HEK293 (cell line): Measurements from ENCODE around the gene ARMH2.
"Not testable (repeated sequence)": the region's sequence is repeated elsewhere in the genome, so short reads cannot be mapped to it uniquely, and the experiment has no call there.

ENCODE experiments used
- CTCF ChIA-PET: fragments of 350-600 bp; formaldehyde crosslinking; extraction: SDS; loops from one replicate; lab custom pipeline; 2021; ENCODE audit warnings: antibody characterized with exemption; lab: Yijun Ruan, JAX
- POLR2A ChIA-PET: fragments of 300-600 bp; formaldehyde crosslinking; extraction: SDS; loops from one replicate; lab custom pipeline; 2020; ENCODE audit warnings: antibody characterized with exemption, inconsistent platforms; lab: Yijun Ruan, JAX
- H3K27ac ChIP-seq: fragments of 200-500 bp; sonication (Bioruptor generic); 2 replicates; pipeline ENCODE4 v1.5.1; 2014; ENCODE audit warnings: low read depth, low read length, control low read depth, inconsistent platforms; ENCODE audit errors: extremely low read depth
- H3K36me3 ChIP-seq, 2 experiments: fragments of 200-500 bp in 1 of 2; sonication (Bioruptor generic) in 1 of 2; 1 replicate in 1 of 2; 2 replicates in 1 of 2; pipeline ENCODE4 v1.5.1; 2014 to 2017; ENCODE audit warnings: inconsistent platforms in 2 of 2, low read length in 2 of 2; ENCODE audit not compliant: control insufficient read depth in 2 of 2, insufficient read depth in 1 of 2
- H3K4me1 ChIP-seq: fragments of 200-500 bp; sonication (Bioruptor generic); 2 replicates; pipeline ENCODE4 v1.5.1; 2014; ENCODE audit warnings: mild to moderate bottlenecking, low read length, inconsistent platforms; ENCODE audit not compliant: control insufficient read depth, insufficient read depth
- H3K4me3 ChIP-seq: 2 replicates; pipeline ENCODE4 v1.5.1; 2011; ENCODE audit warnings: low read depth, mild to moderate bottlenecking, control low read depth, low read length, moderate library complexity
- H3K9me3 ChIP-seq: fragments of 200-500 bp; sonication (Bioruptor generic); 2 replicates; pipeline ENCODE4 v1.5.1; 2014; ENCODE audit warnings: low read depth, low read length, inconsistent platforms; ENCODE audit not compliant: control insufficient read depth, insufficient read depth
- BCL11B ChIP-seq: fragments of 450-650 bp; formaldehyde crosslinking; IDR thresholded peaks from 2 replicates; pipeline ENCODE4 v1.5.1; 2016; ENCODE audit warnings: low read depth, missing biosample characterization, missing genetic modification characterization
- EGR2 ChIP-seq: fragments of 450-650 bp; formaldehyde crosslinking; IDR thresholded peaks from 2 replicates; pipeline ENCODE4 v1.5.1; 2016; ENCODE audit warnings: low read depth, missing biosample characterization, missing genetic modification characterization
- GFI1B ChIP-seq: fragments of 450-650 bp; formaldehyde crosslinking; IDR thresholded peaks from 2 replicates; pipeline ENCODE4 v1.5.1; 2016; ENCODE audit warnings: missing biosample characterization, missing genetic modification characterization
- GLIS1 ChIP-seq: fragments of 450-650 bp; formaldehyde crosslinking; IDR thresholded peaks from 2 replicates; pipeline ENCODE4 v1.5.1; 2016; ENCODE audit warnings: missing biosample characterization, missing genetic modification characterization
- KLF9 ChIP-seq: fragments of 450-650 bp; formaldehyde crosslinking; IDR thresholded peaks from 2 replicates; pipeline ENCODE4 v1.5.1; 2016; ENCODE audit warnings: missing biosample characterization, missing genetic modification characterization, low read depth
- MEIS1 ChIP-seq: sonication (generic); formaldehyde crosslinking; IDR thresholded peaks from 2 replicates; pipeline ENCODE4 v1.8.1; 2022; ENCODE audit warnings: missing genetic modification reagents, mild to moderate bottlenecking, borderline replicate concordance
- PRDM1 ChIP-seq: fragments of 450-650 bp; formaldehyde crosslinking; IDR thresholded peaks from 2 replicates; pipeline ENCODE4; 2016; ENCODE audit warnings: missing biosample characterization, missing genetic modification characterization
- REPIN1 ChIP-seq: fragments of 450-650 bp; formaldehyde crosslinking; IDR thresholded peaks from 2 replicates; pipeline ENCODE4 v1.5.1; 2017; ENCODE audit warnings: missing biosample characterization, missing genetic modification characterization, low read depth
- SCRT2 ChIP-seq: fragments of 450-650 bp; formaldehyde crosslinking; IDR thresholded peaks from 2 replicates; pipeline ENCODE4 v1.5.1; 2016; ENCODE audit warnings: missing biosample characterization, missing genetic modification characterization
- YY2 ChIP-seq: fragments of 450-650 bp; formaldehyde crosslinking; IDR thresholded peaks from 2 replicates; pipeline ENCODE4 v1.5.1; 2016; ENCODE audit warnings: missing biosample characterization, missing genetic modification characterization
- ZBTB1 ChIP-seq: fragments of 450-650 bp; formaldehyde crosslinking; IDR thresholded peaks from 2 replicates; pipeline ENCODE4 v1.5.1; 2016; ENCODE audit warnings: missing biosample characterization, missing genetic modification characterization
- ZNF121 ChIP-seq: fragments of 450-650 bp; formaldehyde crosslinking; IDR thresholded peaks from 2 replicates; pipeline ENCODE4 v1.5.1; 2016; ENCODE audit warnings: missing biosample characterization, missing genetic modification characterization
- ZNF140 ChIP-seq: fragments of 450-650 bp; formaldehyde crosslinking; IDR thresholded peaks from 2 replicates; pipeline ENCODE4 v1.5.1; 2016; ENCODE audit warnings: missing biosample characterization, missing genetic modification characterization
- ZNF175 ChIP-seq: fragments of 450-650 bp; formaldehyde crosslinking; IDR thresholded peaks from 2 replicates; pipeline ENCODE4 v1.5.1; 2016; ENCODE audit warnings: missing biosample characterization, missing genetic modification characterization
- ZNF324 ChIP-seq: fragments of 450-650 bp; formaldehyde crosslinking; IDR thresholded peaks from 2 replicates; pipeline ENCODE4 v1.5.1; 2016; ENCODE audit warnings: missing biosample characterization, missing genetic modification characterization
- ZNF549 ChIP-seq: fragments of 450-650 bp; IDR thresholded peaks from 2 replicates; pipeline ENCODE4 v1.5.1; 2018; ENCODE audit warnings: missing biosample characterization, missing genetic modification characterization, mild to moderate bottlenecking, inconsistent platforms, moderate library complexity
- ZNF624 ChIP-seq: fragments of 450-650 bp; formaldehyde crosslinking; IDR thresholded peaks from 2 replicates; pipeline ENCODE4 v1.5.1; 2017; ENCODE audit warnings: missing biosample characterization, missing genetic modification characterization
- ZNF654 ChIP-seq: fragments of 450-650 bp; formaldehyde crosslinking; IDR thresholded peaks from 2 replicates; pipeline ENCODE4 v1.5.1; 2016; ENCODE audit warnings: low read depth, missing biosample characterization, missing genetic modification characterization
- ZNF701 ChIP-seq: fragments of 450-650 bp; formaldehyde crosslinking; IDR thresholded peaks from 2 replicates; pipeline ENCODE4 v1.5.1; 2016; ENCODE audit warnings: missing biosample characterization, missing genetic modification characterization
- ZNF747 ChIP-seq: fragments of 450-650 bp; formaldehyde crosslinking; IDR thresholded peaks from 2 replicates; pipeline ENCODE4 v1.5.1; 2016; ENCODE audit warnings: missing biosample characterization, missing genetic modification characterization
- TF ChIP-seq, protein P1 (sequence below): fragments of 450-650 bp; formaldehyde crosslinking; IDR thresholded peaks from 2 replicates; pipeline ENCODE4 v1.5.1; 2017; ENCODE audit warnings: missing biosample characterization, missing genetic modification characterization
- TF ChIP-seq, protein P2 (sequence below): fragments of 450-650 bp; formaldehyde crosslinking; IDR thresholded peaks from 2 replicates; pipeline ENCODE4 v1.5.1; 2016; ENCODE audit warnings: missing biosample characterization, missing genetic modification characterization

The ARMH2 gene

DNA sequence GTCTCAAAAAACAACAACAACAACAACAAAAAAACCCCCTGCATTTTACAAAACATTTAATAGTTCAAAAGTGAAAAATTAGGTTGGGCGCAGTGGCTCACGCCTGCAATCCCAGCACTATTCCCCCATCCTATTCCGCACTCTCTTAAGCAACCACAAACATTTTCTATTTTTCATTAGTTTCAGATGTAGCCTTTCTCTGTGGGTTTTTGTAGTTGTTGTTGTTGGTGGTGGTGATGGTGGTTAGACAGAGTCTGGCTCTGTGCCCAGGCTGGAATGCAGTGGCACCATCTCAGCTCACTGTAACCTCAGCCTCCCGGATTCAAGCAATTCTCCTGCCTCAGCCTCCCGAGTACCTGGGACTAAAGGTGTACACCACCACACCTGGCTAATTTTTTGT, 30.4 kb downstream of the ARMH2 start:
- H3K9me3 ChIP-seq = no peaks in the 10 kb centered on the region
- TF ChIP-seq ZNF549 (tag by site-specific recombination) (no peak), ZNF624 (tag by site-specific recombination) (no peak), YY2 (tag by site-specific recombination) (no peak), MEIS1 (CRISPR knock-in tag) (no peak), BCL11B (tag by site-specific recombination) (no peak), ZBTB1 (tag by site-specific recombination) (no peak), ZNF121 (no peak), GFI1B (tag by site-specific recombination) (no peak), GLIS1 (tag by site-specific recombination) (no peak), EGR2 (tag by site-specific recombination) (no peak), REPIN1 (no peak), ZNF747 (tag by site-specific recombination) (no peak), KLF9 (tag by site-specific recombination) (no peak), ZNF324 (no peak), ZNF701 (tag by site-specific recombination) (no peak), SCRT2 (tag by site-specific recombination) (no peak), PRDM1 (no peak)
- TF ChIP-seq, protein P1, sequence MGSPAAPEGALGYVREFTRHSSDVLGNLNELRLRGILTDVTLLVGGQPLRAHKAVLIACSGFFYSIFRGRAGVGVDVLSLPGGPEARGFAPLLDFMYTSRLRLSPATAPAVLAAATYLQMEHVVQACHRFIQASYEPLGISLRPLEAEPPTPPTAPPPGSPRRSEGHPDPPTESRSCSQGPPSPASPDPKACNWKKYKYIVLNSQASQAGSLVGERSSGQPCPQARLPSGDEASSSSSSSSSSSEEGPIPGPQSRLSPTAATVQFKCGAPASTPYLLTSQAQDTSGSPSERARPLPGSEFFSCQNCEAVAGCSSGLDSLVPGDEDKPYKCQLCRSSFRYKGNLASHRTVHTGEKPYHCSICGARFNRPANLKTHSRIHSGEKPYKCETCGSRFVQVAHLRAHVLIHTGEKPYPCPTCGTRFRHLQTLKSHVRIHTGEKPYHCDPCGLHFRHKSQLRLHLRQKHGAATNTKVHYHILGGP (tag by site-specific recombination) = no peak
- TF ChIP-seq, protein P2, sequence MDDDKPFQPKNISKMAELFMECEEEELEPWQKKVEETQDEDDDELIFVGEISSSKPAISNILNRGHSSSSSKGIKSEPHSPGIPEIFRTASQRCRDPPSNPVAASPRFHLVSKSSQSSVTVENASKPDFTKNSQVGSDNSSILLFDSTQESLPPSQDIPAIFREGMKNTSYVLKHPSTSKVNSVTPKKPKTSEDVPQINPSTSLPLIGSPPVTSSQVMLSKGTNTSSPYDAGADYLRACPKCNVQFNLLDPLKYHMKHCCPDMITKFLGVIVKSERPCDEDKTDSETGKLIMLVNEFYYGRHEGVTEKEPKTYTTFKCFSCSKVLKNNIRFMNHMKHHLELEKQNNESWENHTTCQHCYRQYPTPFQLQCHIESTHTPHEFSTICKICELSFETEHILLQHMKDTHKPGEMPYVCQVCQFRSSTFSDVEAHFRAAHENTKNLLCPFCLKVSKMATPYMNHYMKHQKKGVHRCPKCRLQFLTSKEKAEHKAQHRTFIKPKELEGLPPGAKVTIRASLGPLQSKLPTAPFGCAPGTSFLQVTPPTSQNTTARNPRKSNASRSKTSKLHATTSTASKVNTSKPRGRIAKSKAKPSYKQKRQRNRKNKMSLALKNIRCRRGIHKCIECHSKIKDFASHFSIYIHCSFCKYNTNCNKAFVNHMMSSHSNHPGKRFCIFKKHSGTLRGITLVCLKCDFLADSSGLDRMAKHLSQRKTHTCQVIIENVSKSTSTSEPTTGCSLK = no peak
- TF ChIP-seq, all 188 proteins: peak for 0
- no peak overlapping the region for H3K4me3 ChIP-seq
- no peaks in the 10 kb centered on the region for H3K36me3 ChIP-seq
- ChIA-PET CTCF (no interaction called here), POLR2A (no interaction called here)
- no peak overlapping the region for H3K27ac ChIP-seq
- H3K4me1 ChIP-seq = no peaks in the 10 kb centered on the region

DNA sequence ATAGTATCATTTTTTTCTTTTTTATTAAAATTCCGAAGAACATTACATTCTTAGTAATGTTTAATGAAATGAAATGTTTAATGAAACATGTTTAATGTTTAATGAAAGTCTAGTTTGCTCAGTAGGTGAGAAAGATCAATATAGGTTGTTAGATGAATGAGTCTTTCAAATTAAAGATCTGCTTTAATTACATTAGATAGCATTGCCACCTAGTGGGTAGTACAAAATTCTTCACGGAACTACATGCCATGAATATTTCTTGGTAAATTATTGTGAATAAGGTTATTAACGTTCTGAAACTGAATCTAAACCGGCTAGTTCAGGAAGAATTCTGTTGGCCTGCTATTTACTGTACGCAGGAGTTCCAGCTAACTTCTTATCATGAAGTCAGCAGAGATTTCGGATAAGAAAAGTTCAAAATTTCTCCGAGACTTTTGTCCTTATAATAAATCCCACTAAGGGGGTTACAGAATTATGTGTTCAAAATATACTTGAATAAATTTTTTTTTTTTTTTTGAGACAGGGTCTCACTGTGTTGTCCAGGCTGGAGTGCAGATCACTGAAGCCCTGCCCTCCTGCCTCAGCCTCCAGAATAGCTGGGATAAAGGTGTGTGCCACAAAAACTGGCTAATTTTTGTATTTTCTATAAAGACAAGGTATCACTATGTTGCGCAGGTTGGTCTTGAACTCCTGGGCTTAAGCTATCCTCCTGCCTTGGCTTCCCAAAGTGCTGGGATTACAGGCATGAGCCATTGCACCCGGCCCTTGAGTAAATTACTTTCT, 31.8 kb downstream of the ARMH2 start:
- ChIA-PET CTCF (interaction anchor here (0.7 to 2.9 kb wide), 12 partner anchors 9 to 341 kb away, joined by 3 to 15 read pairs (median 4); no protein-coding TSS in a partner anchor), POLR2A (no interaction called here)
- H3K27ac ChIP-seq = no peak overlapping the region
- no peak for TF ChIP-seq ZNF175 (tag by site-specific recombination)
- peak; percentile 70 for TF ChIP-seq ZNF654 (tag by site-specific recombination)
- no peak for TF ChIP-seq ZNF140 (tag by site-specific recombination)
- H3K4me1 ChIP-seq = no peaks in the 10 kb centered on the region
- no peak overlapping the region for H3K4me3 ChIP-seq
- no peaks in the 10 kb centered on the region for H3K36me3 ChIP-seq
- H3K9me3 ChIP-seq = no peaks in the 10 kb centered on the region

DNA sequence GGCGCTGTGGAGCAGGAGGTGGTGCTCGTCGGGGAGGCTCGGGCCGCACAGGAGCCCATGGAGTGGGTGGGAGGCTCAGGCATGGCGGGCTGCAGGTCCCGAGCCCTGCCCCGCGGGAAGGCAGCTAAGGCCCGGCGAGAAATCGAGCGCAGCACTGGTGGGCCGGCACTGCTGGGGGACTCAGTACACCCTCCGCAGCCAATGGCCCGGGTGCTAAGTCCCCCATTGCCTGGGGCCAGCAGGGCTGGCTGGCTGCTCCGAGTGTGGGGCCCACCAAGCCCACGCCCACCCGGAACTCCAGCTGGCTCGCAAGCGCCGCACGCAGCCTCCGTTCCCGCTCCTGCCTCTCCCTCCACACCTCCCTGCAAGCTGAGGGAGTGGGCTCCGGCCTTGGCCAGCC, 32.7 kb downstream of the ARMH2 start:
- CTCF ChIA-PET = interaction anchor here (0.5 to 2.9 kb wide), 11 partner anchors 10 to 247 kb away, joined by 3 to 15 read pairs (median 4); no protein-coding TSS in a partner anchor
- POLR2A ChIA-PET = interaction anchor here (1.0 to 1.4 kb wide), 2 partner anchors 9 to 46 kb away, joined by 3 to 5 read pairs; partner anchors contain the start of gene GMNN
- H3K9me3 ChIP-seq, H3K36me3 ChIP-seq, H3K4me3 ChIP-seq, H3K27ac ChIP-seq, H3K4me1 ChIP-seq: not testable (repeated sequence)

DNA sequence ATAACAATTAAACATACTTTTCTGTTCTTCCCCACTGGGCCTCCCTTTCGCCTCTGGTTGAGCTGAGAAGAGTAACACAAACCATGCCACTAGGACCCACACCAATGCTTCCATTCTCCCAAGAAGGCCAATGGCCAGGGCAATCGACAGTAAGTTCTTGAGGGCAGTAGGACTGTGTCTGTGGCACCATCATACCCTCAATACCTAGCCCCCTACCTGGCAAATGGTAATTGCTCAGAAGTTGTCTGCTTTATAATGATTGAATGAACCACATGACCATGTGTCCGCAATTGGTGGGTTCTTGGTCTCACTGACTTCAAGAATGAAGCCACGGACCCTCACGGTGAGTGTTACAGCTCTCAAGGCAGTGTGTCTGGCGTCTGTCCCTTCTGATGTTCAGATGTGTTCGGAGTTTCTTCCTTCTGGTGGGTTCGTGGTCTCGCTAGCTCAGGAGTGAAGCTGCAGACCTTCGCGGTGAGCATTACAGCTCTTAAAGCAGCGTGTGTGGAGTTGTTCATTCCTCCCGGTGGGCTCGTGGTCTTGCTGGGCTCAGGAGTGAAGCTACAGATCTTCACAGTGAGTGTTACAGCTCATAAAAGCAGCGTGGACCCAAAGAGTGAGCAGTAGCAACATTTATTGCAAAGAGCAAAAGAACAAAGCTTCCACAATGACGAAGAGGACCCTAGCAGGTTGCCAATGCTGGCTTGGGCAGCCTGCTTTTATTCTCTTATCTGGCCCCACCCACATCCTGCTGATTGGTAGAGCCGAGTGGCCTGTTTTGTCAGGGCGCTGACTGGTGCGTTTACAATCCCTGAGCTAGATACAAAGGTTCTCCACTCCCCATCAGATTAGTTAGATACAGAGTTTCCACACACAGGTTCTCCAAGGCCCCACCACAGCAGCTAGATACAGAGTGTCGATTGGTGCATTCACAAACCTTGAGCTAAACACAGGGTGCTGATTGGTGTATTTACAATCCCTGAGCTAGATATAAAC, 33.6 kb downstream of the ARMH2 start:
- not testable (repeated sequence) for H3K9me3 ChIP-seq, H3K4me3 ChIP-seq, H3K27ac ChIP-seq, H3K36me3 ChIP-seq, H3K4me1 ChIP-seq
- ChIA-PET POLR2A (interaction anchor here (1.0 to 1.4 kb wide), 2 partner anchors 10 to 45 kb away, joined by 3 to 5 read pairs; partner anchors contain the start of gene GMNN), CTCF (interaction anchor here (0.6 to 2.9 kb wide), 7 partner anchors 11 to 221 kb away, joined by 3 to 15 read pairs (median 6); no protein-coding TSS in a partner anchor)
